HG02852 (cell line): Measurements from ENCODE around the gene GRIA4.
"Not testable (repeated sequence)": the region's sequence is repeated elsewhere in the genome, so short reads cannot be mapped to it uniquely, and the experiment has no call there.

Experiments
- ATAC-seq: cut with Tn5 transposase; IDR thresholded peaks from one replicate; pipeline ENCODE4 v1.9.1; 2021; ENCODE audit warnings: mild to moderate bottlenecking, moderate library complexity; ENCODE audit not compliant: unreplicated experiment

Gene GRIA4

GRCh38 chr11:105785850-105786249 is 176.0 kb downstream of the GRIA4 start:
- not testable (repeated sequence) for ATAC-seq

GRCh38 chr11:105786741-105787140 is 176.9 kb downstream of the GRIA4 start:
- ATAC-seq, result no peak

GRCh38 chr11:105789579-105790420 is 179.9 kb downstream of the GRIA4 start:
- no peak for ATAC-seq

- no peak for ATAC-seq
These were observed 181.0 kb downstream of the GRIA4 start for GRCh38 chr11:105790840-105791239.

DNA sequence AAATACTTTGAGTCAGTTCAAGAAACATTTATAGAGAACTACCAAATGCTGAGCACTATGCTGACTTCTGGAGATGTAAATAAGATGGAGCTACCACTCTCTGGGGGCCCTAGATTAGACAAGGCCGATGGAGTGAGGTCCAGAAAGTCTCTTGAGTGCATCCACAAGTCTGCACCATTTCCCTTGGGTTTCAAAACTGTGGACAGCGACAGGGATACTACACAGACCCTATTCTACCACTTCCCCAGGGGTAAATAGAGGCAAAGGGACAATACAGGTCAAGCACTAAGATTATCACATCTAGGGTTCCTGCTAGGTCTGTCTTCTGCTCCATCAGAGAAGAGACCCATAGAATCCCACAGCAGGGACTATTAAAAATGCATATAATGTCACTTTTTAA is 183.2 kb downstream of the GRIA4 start:
- ATAC-seq, result no peak

- ATAC-seq, result no peak
These were observed 189.4 kb downstream of the GRIA4 start for GRCh38 chr11:105799263-105799662.

GRCh38 chr11:105799728-105800462 is 190.0 kb downstream of the GRIA4 start:
- no peak for ATAC-seq

DNA sequence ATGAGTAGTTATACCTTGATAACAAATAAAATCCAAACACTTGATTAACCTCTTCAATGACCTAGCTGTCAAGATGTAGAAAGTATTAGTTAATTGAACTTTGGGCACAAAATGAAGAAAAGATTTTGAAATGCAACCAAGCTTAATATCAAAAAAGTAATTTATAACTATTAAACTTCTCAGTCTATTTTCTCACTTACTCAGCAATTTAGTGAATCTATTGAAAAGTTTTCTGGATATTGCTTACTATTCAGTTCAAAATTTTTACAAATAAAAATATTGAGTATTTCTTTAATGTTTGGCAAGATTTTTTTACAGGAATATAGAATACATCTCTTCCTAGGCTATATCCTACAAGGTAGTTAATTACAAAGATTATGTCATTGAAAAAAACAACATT is 192.5 kb downstream of the GRIA4 start:
- ATAC-seq, result no peak

- no peak for ATAC-seq
These were observed 201.4 kb downstream of the GRIA4 start for GRCh38 chr11:105811242-105811641.

DNA sequence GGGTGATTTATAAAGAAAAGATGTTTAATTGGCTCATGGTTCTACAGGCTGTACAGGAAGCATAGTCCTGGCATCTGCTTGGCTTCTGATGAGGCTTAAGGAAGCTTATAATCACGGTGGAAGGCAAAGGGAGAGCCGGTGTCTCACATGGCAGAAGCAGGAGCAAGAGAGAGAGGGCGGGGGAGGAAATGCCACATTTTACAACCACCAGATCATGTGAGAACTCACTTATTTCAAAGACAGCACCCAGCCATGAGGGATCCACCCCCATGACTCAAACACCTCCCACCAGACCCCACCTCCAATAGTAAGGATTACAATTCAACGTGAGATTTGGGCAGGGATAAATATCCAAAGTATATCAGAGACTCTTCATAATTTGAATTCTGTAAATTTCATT is 211.5 kb downstream of the GRIA4 start:
- ATAC-seq, result no peak

DNA sequence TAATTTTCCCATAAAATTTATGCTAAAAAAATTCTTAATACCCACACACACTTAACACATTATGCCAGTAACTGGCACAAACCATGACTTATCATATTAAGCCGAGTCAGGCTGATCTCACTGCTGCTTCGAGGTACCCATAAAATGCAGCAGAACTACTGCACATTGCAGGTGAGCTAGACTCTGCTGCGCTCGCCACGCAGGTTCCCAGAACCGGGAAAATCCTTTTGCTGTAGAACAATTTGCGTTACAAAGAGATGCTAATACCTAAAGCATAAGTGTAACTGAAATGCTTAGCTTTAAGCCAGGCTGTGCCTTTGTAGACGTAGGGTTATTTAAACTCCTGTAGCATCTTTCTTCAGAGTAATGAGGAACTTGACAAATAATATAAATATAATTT is 211.9 kb downstream of the GRIA4 start:
- ATAC-seq, result no peak

- no peak for ATAC-seq
These were observed 213.7 kb downstream of the GRIA4 start for GRCh38 chr11:105823495-105824033.

DNA sequence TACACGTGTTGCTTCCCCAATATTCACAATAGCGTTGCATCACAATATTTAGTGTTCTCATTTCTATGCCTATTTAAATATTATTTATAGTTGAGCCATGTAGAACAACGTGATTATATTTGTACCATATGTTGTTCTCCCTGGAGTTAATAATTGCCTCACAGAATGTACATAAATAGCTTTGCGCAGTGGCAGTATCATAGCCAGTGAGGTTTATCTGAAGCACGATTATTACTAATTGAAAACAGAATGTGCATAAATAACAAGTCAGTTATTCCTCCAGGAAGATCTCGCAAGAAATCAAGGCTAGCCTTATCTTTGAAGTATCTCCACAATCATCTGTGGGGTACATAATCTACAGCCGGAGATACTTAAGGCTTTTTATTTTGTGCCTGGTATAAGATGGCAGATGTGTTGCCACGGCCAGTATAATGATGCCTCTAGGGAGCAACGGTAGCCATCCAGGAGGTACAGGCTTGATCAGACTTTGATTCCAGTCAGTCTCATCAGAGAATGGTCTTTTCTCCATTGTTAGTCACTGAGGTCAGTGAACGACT is 214.7 kb downstream of the GRIA4 start:
- ATAC-seq, result no peak

- ATAC-seq, result no peak
These were observed 215.3 kb downstream of the GRIA4 start for GRCh38 chr11:105825141-105825540.

DNA sequence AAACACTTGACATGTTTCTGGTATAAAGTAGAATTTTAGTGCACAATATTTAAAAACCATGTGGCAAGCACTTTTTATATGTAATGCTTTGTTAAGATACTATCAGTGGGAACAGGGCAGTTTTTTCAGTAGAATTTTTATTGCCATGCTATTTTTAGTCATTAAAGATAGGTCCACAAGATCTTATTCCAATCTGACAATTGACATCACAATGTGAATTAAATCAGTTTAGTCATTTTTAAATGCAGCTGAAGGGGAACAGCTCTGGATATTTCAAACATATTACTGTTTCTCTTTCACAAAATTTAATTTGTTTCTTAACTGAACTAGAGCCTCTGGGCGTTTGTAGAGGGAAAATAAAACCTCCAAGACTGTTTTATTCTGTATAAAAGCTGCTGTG is 218.0 kb downstream of the GRIA4 start:
- no peak for ATAC-seq

- peak; percentile 96 for ATAC-seq
These were observed 219.2 kb downstream of the GRIA4 start for GRCh38 chr11:105829084-105829483.

DNA sequence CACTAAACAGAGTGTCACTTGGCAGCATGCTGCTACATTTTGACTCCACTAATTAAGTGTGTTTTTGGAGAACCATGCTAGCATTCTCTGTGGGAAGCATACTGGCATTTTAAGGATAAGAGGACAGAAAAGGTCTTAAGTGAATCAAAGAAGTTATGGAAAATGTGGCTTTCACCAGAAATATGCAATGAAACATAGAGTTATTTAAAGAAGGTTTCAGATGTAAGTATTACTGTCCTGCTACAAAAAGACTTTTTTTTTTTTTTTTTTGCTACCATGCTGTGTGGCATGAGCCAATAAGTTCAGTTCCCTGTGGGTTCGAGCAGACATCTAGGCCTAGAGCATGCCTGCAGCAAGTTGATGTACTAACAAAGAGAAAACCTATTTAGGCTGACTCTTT is 224.6 kb downstream of the GRIA4 start:
- no peak for ATAC-seq

GRCh38 chr11:105838668-105839384 is 229.0 kb downstream of the GRIA4 start:
- ATAC-seq, result peak; percentile 52

DNA sequence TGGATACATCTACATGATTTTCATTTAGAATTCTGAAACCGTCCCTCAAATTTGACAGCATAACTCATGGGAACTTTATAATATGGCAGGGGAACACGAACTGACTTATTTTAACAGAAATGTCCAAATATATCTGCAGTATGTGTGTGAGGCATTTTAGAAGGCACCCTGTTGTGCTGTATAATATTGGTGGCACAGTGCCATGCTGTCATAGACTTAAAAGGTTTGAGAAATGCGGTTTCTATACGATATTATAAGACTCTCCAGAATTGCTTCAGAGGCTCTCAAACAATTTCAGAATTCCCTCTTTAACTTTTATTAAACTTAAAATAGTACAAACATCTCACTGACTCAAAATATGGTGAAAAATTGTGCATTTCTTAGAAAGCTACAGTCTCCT is 230.5 kb downstream of the GRIA4 start:
- no peak for ATAC-seq

GRCh38 chr11:105852403-105852802 is 242.5 kb downstream of the GRIA4 start:
- ATAC-seq, result no peak

DNA sequence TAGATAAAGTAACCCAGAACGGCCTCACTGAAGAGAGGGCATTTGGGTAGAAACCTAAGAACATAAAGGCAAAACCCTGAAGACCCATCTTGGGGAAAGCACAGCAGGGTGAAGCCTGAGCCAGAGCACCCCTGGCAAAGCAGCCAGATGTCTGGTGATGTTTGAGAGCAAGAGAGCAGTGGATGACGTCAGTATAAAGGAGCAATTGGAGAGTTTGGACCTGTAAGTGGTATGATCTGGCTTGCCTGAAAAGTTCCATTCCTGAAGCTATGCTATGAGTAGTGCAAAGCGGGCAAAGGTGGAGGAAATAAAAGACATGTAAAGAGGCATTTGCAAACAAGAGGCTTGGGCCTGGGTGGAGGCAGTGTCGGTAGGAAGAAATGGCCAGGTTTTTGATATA is 244.4 kb downstream of the GRIA4 start:
- ATAC-seq, result no peak
